ENCODE data around the gene RGN. TPM values are rescaled to one million over a fixed set of nuclear protein-coding genes. Genes with fewer than 3 reads are reported as not detected.

The RGN gene
- polyA plus RNA-seq, 2 donors, result 1.1 to 1.4 TPM

Other genes with a start within 250 kb of the RGN start
- 1 to 10 TPM; 5.2 to 6.6 TPM for gene RP2, start 241.4 kb upstream of the RGN start, polyA plus RNA-seq
- 1 to 10 TPM; 1.5 to 2.3 TPM for gene JADE3, start 166.0 kb upstream of the RGN start, polyA plus RNA-seq
- 10 to 100 TPM; 72.2 to 75.0 TPM for gene NDUFB11, start 66.3 kb downstream of the RGN start, polyA plus RNA-seq
- 10 to 100 TPM; 24.8 to 35.7 TPM for gene RBM10, start 66.8 kb downstream of the RGN start, polyA plus RNA-seq
- 100 to 1,000 TPM; 111 to 126 TPM for gene UBA1, start 115.4 kb downstream of the RGN start, polyA plus RNA-seq
- 10 to 100 TPM; 47.5 to 59.8 TPM for gene CDK16, start 140.2 kb downstream of the RGN start, polyA plus RNA-seq
- 10 to 100 TPM; 11.3 to 13.6 TPM for gene USP11, start 154.6 kb downstream of the RGN start, polyA plus RNA-seq

Data from esophagus (tissue), 2 donors.